Ishikawa (cell line): ENCODE results near the gene SLC35G3.

Source experiments
- CEBPB ChIP-seq: IDR thresholded peaks from 2 replicates; pipeline ENCODE4 v1.6.1; 2012
- CREB1 ChIP-seq: IDR thresholded peaks from 2 replicates; pipeline ENCODE4 v1.6.1; 2012; ENCODE audit warnings: low read depth
- EGR1 ChIP-seq: IDR thresholded peaks from 2 replicates; pipeline ENCODE4 v1.6.1; 2012
- EP300 ChIP-seq: IDR thresholded peaks from 2 replicates; pipeline ENCODE4 v1.6.1; 2012; ENCODE audit warnings: borderline replicate concordance
- FOXM1 ChIP-seq: IDR thresholded peaks from 2 replicates; pipeline ENCODE4 v1.6.1; 2012; ENCODE audit warnings: low read depth, borderline replicate concordance
- NFIC ChIP-seq: IDR thresholded peaks from 2 replicates; pipeline ENCODE4 v1.6.1; 2012
- RAD21 ChIP-seq: IDR thresholded peaks from 2 replicates; pipeline ENCODE4 v1.6.1; 2012; ENCODE audit warnings: low read depth
- TAF1 ChIP-seq: IDR thresholded peaks from 2 replicates; pipeline ENCODE4 v1.6.1; 2012; ENCODE audit warnings: low read depth, mild to moderate bottlenecking
- TCF12 ChIP-seq: IDR thresholded peaks from 2 replicates; pipeline ENCODE4 v1.6.1; 2012; ENCODE audit warnings: low read depth
- TEAD4 ChIP-seq: IDR thresholded peaks from 2 replicates; pipeline ENCODE4 v1.6.1; 2012
- YY1 ChIP-seq: IDR thresholded peaks from 2 replicates; pipeline ENCODE4 v1.6.1; 2012; ENCODE audit warnings: low read depth
- ZBTB7A ChIP-seq: IDR thresholded peaks from 2 replicates; pipeline ENCODE4 v1.6.1; 2012; ENCODE audit warnings: low read depth
- TF ChIP-seq, protein P1 (sequence below): IDR thresholded peaks from 2 replicates; pipeline ENCODE4 v1.6.1; 2012; ENCODE audit warnings: low read depth, mild to moderate bottlenecking
- TF ChIP-seq, protein P2 (sequence below): IDR thresholded peaks from 2 replicates; pipeline ENCODE4 v1.6.1; 2012
- TF ChIP-seq, protein P3 (sequence below): IDR thresholded peaks from 2 replicates; pipeline ENCODE4 v1.6.1; 2012

The SLC35G3 gene

DNA sequence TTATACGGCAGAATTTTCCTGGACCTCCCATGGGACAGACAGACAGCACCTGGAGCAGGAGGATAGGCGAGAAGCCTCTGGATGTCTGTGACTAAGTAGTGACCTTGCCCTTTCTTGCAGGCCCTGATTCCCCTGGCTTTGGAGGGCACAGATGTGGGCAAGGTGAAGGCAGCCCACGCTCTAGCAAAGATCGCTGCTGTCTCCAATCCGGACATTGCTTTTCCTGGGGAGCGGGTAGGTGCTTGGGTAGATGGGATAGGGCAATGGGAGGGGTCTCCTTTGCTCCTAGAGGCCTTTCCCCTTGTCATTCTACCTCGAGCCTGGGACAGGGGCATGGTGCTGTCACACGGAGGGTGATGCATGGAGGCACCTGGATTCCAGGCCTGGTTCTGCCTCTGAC, 17.3 kb downstream of the SLC35G3 start:
- TF ChIP-seq, protein P1, sequence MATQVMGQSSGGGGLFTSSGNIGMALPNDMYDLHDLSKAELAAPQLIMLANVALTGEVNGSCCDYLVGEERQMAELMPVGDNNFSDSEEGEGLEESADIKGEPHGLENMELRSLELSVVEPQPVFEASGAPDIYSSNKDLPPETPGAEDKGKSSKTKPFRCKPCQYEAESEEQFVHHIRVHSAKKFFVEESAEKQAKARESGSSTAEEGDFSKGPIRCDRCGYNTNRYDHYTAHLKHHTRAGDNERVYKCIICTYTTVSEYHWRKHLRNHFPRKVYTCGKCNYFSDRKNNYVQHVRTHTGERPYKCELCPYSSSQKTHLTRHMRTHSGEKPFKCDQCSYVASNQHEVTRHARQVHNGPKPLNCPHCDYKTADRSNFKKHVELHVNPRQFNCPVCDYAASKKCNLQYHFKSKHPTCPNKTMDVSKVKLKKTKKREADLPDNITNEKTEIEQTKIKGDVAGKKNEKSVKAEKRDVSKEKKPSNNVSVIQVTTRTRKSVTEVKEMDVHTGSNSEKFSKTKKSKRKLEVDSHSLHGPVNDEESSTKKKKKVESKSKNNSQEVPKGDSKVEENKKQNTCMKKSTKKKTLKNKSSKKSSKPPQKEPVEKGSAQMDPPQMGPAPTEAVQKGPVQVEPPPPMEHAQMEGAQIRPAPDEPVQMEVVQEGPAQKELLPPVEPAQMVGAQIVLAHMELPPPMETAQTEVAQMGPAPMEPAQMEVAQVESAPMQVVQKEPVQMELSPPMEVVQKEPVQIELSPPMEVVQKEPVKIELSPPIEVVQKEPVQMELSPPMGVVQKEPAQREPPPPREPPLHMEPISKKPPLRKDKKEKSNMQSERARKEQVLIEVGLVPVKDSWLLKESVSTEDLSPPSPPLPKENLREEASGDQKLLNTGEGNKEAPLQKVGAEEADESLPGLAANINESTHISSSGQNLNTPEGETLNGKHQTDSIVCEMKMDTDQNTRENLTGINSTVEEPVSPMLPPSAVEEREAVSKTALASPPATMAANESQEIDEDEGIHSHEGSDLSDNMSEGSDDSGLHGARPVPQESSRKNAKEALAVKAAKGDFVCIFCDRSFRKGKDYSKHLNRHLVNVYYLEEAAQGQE, result no peak
- TF ChIP-seq, protein P2, sequence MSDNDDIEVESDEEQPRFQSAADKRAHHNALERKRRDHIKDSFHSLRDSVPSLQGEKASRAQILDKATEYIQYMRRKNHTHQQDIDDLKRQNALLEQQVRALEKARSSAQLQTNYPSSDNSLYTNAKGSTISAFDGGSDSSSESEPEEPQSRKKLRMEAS, result no peak
- TF ChIP-seq TEAD4, result no peak
- no peak for TF ChIP-seq TAF1
- no peak for TF ChIP-seq FOXM1
- TF ChIP-seq, protein P3, sequence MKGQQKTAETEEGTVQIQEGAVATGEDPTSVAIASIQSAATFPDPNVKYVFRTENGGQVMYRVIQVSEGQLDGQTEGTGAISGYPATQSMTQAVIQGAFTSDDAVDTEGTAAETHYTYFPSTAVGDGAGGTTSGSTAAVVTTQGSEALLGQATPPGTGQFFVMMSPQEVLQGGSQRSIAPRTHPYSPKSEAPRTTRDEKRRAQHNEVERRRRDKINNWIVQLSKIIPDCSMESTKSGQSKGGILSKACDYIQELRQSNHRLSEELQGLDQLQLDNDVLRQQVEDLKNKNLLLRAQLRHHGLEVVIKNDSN, result no peak
- TF ChIP-seq CEBPB, result no peak
- TF ChIP-seq ZBTB7A, result no peak

GRCh38 chr17:35175638-35176415, 18.4 kb downstream of the SLC35G3 start:
- TF ChIP-seq TCF12, result no peak
- no peak for TF ChIP-seq CREB1
- no peak for TF ChIP-seq RAD21
- TF ChIP-seq TEAD4, result no peak
- no peak for TF ChIP-seq NFIC
- TF ChIP-seq EGR1, result no peak
- TF ChIP-seq, protein P3, result no peak
- TF ChIP-seq EP300, result no peak
- TF ChIP-seq FOXM1, result no peak
- TF ChIP-seq, protein P2, result no peak
- no peak for TF ChIP-seq TAF1
- TF ChIP-seq CEBPB, result no peak
- no peak for TF ChIP-seq ZBTB7A
- TF ChIP-seq, protein P1, result no peak
- no peak for TF ChIP-seq YY1

GRCh38 chr17:35174835-35175334, 19.3 kb downstream of the SLC35G3 start:
- TF ChIP-seq TCF12 (no peak), RAD21 (no peak), FOXM1 (no peak), NFIC (no peak), CREB1 (no peak), EGR1 (no peak), EP300 (no peak), TEAD4 (no peak), TAF1 (no peak), YY1 (no peak), ZBTB7A (no peak), CEBPB (no peak)
- TF ChIP-seq, protein P2, result no peak
- TF ChIP-seq, protein P1, result no peak
- TF ChIP-seq, protein P3, result no peak
